BE2C (cell line): ENCODE measurements around the gene CAPN11.
A peak's percentile ranks its signal among the peaks of the same experiment; 100 is the strongest.

Source experiments
- DNase-seq: peaks from one replicate; pipeline ENCODE4 v3.0.0-alpha.2; 2020
- H3K27me3 ChIP-seq: fragments of 250-450 bp; sonication (Bioruptor Pico); 2 replicates; pipeline ENCODE4 v1.5.1; 2020; ENCODE audit warnings: mild to moderate bottlenecking
- H3K36me3 ChIP-seq: fragments of 250-450 bp; sonication (Bioruptor Pico); 2 replicates; pipeline ENCODE4 v1.5.1; 2020; ENCODE audit warnings: mild to moderate bottlenecking
- H3K4me1 ChIP-seq: fragments of 250-450 bp; sonication (Bioruptor Pico); 2 replicates; pipeline ENCODE4 v1.5.1; 2020
- H3K4me3 ChIP-seq: 2 replicates; pipeline ENCODE4 v1.5.1; 2011; ENCODE audit warnings: low read depth, low read length
- H3K9me3 ChIP-seq: fragments of 250-450 bp; sonication (Bioruptor Pico); 2 replicates; pipeline ENCODE4 v1.5.1; 2020
- CTCF ChIP-seq: IDR thresholded peaks from 2 replicates; pipeline ENCODE4 v1.5.1; 2012; ENCODE audit warnings: mild to moderate bottlenecking, low read depth, low read length

CAPN11 gene

DNA sequence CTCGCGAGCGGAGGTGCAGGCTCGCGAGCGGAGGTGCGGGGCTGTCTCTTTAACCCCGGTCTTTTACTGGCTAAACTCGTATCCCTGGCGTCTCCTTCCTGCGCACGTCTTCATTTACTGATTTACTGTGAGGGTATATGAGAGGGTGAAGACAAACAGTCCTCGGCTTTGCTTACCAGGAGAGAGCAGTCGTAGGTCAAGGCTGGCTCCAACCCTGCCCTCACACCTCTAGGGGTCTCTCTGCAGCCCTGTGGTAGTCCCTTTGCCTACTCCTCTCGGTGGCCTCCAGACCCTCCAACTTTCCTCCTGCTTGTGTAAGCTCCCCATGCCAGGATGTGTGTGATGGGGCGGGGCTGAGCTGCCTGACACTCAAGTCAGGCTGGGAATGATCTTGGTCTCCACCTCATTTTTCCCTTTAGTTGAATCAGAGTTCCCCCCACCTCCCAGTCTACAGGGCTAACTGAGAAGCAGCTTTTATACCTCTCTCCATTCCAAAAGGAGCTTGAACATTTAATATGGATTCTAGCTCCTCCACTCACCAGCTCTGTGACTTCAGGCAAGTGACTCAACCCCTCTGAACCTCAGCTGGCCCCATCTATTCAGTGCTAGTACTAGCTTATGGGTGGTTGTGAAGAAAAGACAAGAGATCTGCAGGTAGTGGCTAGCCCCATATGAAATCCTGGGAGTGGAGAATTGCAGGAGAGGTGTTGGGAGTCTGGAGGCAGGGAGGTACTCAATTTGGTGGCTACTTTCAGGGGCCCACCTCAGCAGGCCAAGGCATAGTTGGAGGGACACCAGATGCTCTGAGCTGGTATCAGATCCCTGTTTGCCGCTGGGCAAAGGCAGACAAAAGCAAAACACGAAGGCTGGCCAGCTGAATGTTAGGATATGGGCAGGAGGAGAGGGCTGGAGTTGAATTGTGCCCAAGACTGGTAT is 65.7 kb downstream of the CAPN11 start:
- Histone ChIP-seq H3K9me3 (no peaks in the 10 kb centered on the region), H3K36me3 (peaks cover 9% of the 10 kb centered on the region; the same call in 1 of the 2 replicates), H3K4me3 (peak overlapping the region; percentile 69), H3K4me1 (peaks cover 32% of the 10 kb centered on the region), H3K27me3 (no peaks in the 10 kb centered on the region)
- 0 out of 2 replicates have a peak, but pooled peaks have one; percentile 22 for TF ChIP-seq CTCF
- DNase-seq = peak; percentile 51

- Histone ChIP-seq H3K4me3 (peak overlapping the region; percentile 69), H3K4me1 (peaks cover 32% of the 10 kb centered on the region), H3K9me3 (no peaks in the 10 kb centered on the region), H3K27me3 (no peaks in the 10 kb centered on the region), H3K36me3 (peaks cover 15% of the 10 kb centered on the region)
- TF ChIP-seq CTCF = no peak
- no peak for DNase-seq
Observed at GRCh38 chr6:44224965-44225305, 66.3 kb downstream of the CAPN11 start.

DNA sequence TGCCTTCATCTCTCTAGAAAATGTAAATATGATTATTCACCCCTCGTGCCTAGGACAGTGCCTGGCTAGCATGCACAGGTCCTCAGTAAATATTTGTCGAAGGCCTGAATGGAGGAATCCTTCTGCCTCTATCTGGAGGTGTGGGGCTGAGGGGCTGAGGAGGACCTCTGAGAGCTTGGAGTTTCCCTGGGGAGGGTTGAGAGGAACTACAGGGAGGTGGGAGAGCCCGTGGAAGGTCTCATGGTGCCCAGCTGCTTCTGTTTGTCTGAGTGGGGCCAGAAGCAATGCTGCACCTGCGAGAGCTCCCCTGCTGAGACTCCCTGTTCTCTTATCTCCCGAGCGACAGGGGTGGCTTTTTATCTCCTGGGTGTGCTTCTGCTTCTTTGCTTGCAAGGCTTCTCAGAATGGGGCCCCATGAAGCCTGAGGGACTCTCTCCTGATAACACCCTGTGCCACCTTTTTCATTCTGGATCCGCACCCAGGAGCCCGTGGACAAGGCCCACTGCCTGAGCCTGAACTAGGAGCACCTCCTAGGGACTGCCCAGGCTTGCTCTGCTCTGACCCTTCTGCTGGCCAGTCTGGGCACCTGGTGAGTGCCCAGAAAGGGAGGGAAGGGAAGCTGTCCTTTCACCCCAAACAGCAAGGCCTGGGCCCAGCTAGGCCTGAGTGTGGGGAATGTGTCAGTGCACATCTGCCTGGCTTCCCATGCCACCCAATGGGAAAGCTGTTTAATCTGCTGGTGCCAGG is 67.1 kb downstream of the CAPN11 start:
- no peak for TF ChIP-seq CTCF
- Histone ChIP-seq H3K9me3 (no peaks in the 10 kb centered on the region), H3K27me3 (no peaks in the 10 kb centered on the region), H3K4me1 (peaks cover 32% of the 10 kb centered on the region), H3K36me3 (peaks cover 21% of the 10 kb centered on the region), H3K4me3 (peak overlapping the region; percentile 45)
- no peak for DNase-seq

GRCh38 chr6:44226368-44227147 is 67.9 kb downstream of the CAPN11 start:
- DNase-seq = peak; percentile 67
- no peaks in the 10 kb centered on the region for H3K9me3 ChIP-seq
- no peak for TF ChIP-seq CTCF
- peaks cover 27% of the 10 kb centered on the region for H3K4me1 ChIP-seq
- peak overlapping the region; percentile 45 for H3K4me3 ChIP-seq
- no peaks in the 10 kb centered on the region for H3K27me3 ChIP-seq
- H3K36me3 ChIP-seq = peaks cover 28% of the 10 kb centered on the region

DNA sequence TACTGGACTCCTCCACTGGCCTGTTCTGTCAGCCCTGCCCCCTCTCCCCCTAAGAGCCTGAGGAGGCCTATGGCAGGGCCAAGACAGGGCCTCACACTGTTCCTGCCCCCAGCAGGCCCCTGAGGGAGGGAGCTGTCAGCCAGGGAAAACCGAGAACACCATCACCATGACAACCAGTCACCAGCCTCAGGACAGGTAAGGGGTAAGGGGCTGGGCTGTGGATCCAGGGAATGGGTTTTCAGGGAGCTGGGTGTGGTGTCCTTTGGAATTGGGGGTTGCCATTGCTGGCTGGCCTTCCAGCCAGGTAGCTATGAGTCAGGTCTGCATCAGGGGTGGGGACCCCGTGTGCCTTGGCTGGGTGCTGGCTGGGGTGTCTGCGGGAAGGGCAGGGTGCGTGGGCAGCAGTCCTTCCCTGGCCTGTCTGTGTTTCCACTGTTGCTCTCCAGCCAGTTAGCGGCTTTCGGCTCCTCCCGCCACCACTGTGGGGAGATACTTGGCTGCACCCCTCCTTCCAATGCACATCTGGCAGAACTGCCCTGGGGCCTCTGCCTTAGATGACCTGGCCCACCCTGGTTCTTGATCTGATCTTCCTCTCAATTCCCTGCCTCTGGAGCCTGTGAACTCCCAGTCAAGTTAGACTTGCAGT is 68.7 kb downstream of the CAPN11 start:
- Histone ChIP-seq H3K9me3 (no peaks in the 10 kb centered on the region), H3K4me1 (peaks cover 24% of the 10 kb centered on the region), H3K36me3 (peaks cover 34% of the 10 kb centered on the region), H3K4me3 (peak overlapping the region; percentile 45; the same call in 1 of the 2 replicates), H3K27me3 (no peaks in the 10 kb centered on the region)
- no peak for DNase-seq
- no peak; the same call in 1 of the 2 replicates for TF ChIP-seq CTCF
